Medulla oblongata (tissue), 1 donor: ENCODE data around the gene XIRP2.

Experiments
- DNase-seq: peaks from one replicate; pipeline ENCODE4 v3.0.0-alpha.2; 2015; ENCODE audit errors: extremely low spot score

The XIRP2 gene, protein sequence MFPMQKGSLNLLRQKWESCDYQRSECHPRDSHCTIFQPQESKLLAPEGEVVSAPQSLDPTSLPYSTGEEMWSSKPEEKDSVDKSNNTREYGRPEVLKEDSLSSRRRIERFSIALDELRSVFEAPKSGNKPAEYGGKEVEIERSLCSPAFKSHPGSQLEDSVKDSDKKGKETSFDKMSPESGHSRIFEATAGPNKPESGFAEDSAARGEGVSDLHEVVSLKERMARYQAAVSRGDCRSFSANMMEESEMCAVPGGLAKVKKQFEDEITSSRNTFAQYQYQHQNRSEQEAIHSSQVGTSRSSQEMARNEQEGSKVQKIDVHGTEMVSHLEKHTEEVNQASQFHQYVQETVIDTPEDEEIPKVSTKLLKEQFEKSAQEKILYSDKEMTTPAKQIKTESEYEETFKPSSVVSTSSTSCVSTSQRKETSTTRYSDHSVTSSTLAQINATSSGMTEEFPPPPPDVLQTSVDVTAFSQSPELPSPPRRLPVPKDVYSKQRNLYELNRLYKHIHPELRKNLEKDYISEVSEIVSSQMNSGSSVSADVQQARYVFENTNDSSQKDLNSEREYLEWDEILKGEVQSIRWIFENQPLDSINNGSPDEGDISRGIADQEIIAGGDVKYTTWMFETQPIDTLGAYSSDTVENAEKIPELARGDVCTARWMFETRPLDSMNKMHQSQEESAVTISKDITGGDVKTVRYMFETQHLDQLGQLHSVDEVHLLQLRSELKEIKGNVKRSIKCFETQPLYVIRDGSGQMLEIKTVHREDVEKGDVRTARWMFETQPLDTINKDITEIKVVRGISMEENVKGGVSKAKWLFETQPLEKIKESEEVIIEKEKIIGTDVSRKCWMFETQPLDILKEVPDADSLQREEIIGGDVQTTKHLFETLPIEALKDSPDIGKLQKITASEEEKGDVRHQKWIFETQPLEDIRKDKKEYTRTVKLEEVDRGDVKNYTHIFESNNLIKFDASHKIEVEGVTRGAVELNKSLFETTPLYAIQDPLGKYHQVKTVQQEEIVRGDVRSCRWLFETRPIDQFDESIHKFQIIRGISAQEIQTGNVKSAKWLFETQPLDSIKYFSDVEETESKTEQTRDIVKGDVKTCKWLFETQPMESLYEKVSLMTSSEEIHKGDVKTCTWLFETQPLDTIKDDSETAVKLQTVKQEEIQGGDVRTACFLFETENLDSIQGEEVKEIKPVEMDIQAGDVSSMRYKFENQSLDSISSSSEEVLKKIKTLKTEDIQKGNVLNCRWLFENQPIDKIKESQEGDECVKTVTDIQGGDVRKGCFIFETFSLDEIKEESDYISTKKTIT (N-terminal part only)

DNA sequence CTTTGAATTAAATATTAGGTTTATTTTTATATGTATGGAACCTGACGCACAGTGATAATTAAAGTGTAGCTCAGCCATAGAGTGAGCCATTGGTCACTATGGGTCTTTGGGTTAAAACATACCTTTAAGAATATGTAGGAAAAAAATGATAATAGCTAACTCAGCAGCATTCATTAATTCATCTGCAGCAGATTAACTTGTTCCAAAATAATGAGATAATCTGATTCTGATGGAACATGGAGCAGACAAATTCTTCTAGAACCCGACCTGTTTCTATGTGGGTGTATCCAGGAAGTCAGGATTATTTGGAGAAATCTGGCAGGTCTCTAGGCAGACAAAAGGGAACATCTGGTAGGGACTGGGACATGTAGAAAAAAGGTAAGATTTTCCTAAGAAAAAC lies at the start of gene XIRP2:
TSS of gene XIRP2 (plus strand) at position 301 of the 400 bp plus-strand sequence. CDS start 15,003 bp downstream, outside the sequence.
- no peak for DNase-seq

DNA sequence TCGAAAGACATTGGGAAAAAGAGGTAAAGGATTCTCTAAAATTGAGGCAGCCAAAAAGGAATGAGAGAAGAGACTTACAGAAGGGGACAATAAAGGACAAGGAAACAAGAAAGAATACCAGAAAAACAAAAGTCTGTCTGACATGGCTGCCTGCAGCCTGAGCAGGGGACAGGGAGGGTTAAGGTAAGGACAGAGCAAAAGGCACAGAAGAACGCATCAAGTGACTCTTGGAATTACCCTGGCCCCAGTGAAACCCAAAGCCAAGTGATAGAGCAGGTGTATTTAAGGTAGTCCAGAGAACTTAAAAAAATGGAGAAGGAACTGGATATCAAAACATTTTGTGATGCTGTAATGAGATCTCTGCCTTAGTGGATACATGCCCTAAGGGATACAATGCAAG lies 47.1 kb upstream of the XIRP2 start:
- no peak for DNase-seq

GRCh38 chr2:166841679-166842078 lies 46.6 kb upstream of the XIRP2 start:
- DNase-seq: no peak

- no peak for DNase-seq
Measured at GRCh38 chr2:166844111-166844510, 44.2 kb upstream of the XIRP2 start.

DNA sequence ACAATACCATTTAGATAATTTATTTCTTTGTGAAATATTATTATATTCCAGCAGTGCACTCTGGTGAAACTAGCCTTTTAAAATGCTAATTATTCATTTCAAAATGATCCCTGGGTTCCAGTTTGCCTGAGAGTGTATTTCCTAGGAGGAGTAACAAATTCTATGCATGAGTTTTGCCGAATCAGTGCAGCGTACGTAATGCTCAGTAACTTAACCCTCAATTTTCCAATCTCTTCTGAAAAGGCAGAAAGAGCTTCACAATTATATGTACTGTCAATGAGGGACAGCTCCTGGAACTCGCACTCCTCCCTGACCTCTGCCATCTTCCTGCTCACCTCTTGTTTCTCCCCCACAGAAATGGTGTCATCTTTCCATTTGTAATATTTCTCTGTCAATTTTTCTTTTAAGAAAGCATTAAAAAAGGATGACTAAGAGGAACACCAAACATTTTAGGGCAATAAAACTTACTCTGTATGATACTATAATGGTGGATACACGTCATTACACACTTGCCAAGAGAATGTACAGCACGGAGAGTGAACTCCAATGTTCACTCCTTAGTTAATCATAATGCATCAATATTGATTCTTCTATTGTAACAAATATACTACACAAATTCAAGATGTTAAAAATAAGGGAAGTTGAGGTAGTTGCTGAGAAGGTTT lies 25.7 kb upstream of the XIRP2 start:
- no peak for DNase-seq

GRCh38 chr2:166867874-166868514 lies 20.3 kb upstream of the XIRP2 start:
- no peak for DNase-seq

DNA sequence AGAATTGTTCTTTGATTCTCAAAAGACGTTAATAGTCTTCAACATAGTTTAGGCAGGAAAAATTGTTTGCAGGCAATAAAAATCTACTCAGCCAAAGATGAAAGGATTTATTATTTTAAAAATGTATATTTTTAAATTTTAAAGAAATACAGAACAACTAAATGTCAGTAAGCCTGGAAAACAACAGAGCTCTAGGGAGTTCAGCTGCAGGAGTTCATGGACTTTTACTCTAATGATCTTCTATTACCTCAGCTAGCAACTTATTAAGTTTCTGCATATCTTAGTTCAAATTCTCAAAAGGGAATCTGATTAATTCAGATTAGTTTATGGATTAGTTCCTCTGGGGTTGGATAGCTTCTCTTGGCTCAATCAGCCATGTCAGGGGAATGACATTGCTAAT lies 17.9 kb upstream of the XIRP2 start:
- DNase-seq: no peak

DNA sequence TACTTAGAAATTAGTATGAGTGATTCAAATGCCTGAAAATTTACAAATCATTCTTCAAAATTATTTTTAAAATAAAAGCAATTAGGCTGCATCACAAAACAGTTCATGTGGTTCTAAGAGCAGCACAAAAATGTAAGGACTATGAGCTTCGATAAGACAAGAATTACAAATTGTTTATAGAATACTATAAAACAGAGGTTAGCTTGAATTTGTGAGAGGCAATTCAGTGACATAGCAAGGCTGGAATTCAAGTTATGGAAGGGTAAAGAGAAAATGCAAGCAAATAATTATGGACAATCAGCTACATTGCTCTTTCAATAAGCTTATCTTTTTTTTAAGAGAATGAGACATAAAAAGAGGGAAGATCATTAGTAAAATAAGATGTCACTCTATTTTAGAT lies 7.1 kb upstream of the XIRP2 start:
- no peak for DNase-seq

DNA sequence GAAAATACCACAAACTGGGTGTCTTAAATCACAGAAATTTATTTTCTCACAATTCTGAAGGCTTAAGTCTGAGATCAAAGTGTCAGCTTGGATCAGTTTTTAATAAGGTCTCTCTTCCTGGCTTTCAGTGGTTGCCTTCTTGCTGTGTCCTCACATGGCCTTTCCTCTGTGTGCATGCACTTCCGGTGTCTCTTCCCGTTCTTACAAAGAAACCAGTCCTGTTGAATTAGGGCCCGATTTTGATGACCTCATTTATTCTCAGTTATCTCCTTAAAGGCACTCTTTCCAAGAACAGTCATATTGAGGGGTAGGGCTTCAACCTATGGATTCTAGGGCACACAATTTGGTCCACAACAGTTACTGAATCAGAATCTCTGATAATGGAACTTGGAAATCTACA lies 5.4 kb upstream of the XIRP2 start:
- DNase-seq: no peak

GRCh38 chr2:166891727-166892126 lies 3.4 kb downstream of the XIRP2 start:
- no peak for DNase-seq

DNA sequence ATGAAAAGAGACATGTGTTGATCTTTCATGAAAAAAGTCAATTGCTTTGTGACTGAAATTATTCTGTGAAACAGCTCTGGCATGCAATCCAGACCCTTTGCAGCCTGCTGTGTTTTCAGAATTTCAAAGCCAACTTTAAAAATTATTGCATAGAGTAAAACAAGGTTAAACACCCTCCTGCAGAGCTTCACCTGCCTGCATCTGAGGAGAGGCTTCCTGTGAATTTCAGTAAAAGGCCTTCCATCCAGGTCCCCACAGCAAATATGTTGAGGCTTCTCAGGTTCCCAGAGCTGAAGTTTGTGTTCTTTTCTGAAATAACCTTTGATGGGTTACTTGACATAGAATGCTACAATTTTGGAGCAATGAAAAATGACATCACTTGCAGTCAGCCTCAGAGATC lies 4.1 kb downstream of the XIRP2 start:
- no peak for DNase-seq

DNA sequence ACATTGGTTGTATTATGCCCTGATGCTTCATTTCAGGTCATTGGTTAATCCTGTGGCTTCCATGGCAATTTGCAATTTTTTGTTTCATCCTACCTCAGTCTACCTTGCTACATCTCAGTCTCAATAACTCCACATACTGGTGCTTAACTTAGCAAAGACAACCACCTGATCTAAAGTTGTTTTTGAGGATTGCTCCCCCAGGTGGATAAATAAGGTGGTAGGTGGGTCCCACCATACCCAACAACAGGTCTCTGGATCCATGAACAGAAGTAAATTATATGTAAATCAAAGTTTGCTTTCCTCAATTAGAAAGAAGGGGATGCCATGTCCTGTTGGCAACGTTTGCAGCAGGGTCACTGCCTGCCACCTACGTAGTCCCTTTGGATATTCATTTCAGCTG lies 7.0 kb downstream of the XIRP2 start:
- no peak for DNase-seq

DNA sequence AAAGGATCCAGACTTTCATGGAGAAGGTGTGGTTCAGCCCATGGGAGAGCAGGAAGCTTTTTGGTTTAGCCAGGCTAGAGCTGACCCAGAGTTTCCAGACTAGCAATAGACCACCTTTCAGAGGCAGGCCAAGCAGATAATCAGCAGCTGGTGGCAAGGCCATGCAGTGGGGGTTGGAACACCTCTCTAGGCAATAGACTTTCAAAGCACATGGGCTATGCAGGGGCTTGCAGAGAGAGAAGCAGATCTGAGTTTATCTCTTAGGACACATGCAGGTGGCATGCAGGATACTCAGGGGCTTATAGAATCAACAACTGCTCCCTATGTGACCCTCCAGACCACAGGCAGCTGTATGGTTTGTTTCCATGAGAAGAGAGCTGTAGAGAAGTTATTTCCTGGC lies 9.4 kb downstream of the XIRP2 start:
- no peak for DNase-seq

DNA sequence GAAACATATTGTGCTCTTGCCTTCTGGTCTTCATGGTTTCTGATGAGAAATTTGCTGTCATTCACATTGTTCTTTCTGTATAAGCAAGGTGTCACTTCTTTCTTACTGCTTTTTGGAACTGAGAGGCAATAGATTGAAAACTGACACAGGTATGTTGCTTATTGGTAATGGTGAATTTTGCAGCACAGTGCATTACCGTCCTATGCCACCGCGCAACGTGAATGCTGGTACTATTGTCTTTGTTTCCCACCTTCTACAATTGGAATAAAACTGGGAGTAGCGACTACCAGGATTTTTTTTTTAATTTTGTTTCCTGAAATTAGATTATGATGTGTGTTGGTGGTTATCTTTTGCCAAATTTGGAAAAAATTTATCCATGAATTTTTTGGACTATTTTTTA lies 11.4 kb downstream of the XIRP2 start:
- DNase-seq: no peak

GRCh38 chr2:166900700-166901099 lies 12.4 kb downstream of the XIRP2 start:
- DNase-seq: no peak

- DNase-seq: no peak
Measured at GRCh38 chr2:166901336-166901735, 13.1 kb downstream of the XIRP2 start.

- no peak for DNase-seq
Measured at GRCh38 chr2:166916987-166917386, 28.7 kb downstream of the XIRP2 start.

GRCh38 chr2:166917415-166917814 lies 29.1 kb downstream of the XIRP2 start:
- DNase-seq: no peak

GRCh38 chr2:166921261-166921896 lies 33.1 kb downstream of the XIRP2 start:
- DNase-seq: no peak

- no peak for DNase-seq
Measured at GRCh38 chr2:166924967-166925366, 36.7 kb downstream of the XIRP2 start.
